Activated CD4-positive, alpha-beta memory T cell treated with anti-CD3 and anti-CD28 coated beads for 36 hours (primary cell): Measurements from ENCODE around the gene BLCAP. TPM values are rescaled to one million over a fixed set of nuclear protein-coding genes. Genes with fewer than 3 reads are reported as not detected.
"Not testable (repeated sequence)": the region's sequence is repeated elsewhere in the genome, so short reads cannot be mapped to it uniquely, and the experiment has no call there.

ENCODE experiments used
- CTCF ChIA-PET: fragments of 350-600 bp; sonication (Branson Sonifier 250); formaldehyde crosslinking; loops from one replicate; lab custom pipeline; 2021; ENCODE audit warnings: antibody characterized with exemption, inconsistent platforms; lab: Charles Lee
- POLR2A ChIA-PET: fragments of 350-600 bp; sonication (Branson Sonifier 250); formaldehyde crosslinking; loops from one replicate; lab custom pipeline; 2021; ENCODE audit warnings: antibody characterized with exemption; lab: Charles Lee
- DNase-seq: peaks from one replicate; pipeline ENCODE4 v3.0.0-alpha.2; 2020
- H3K27ac Mint-ChIP-seq: one replicate; pipeline ENCODE4 v1.8.0; 2021; ENCODE audit warnings: mixed read lengths
- H3K27me3 Mint-ChIP-seq: one replicate; pipeline ENCODE4 v1.8.0; 2021; ENCODE audit warnings: mixed read lengths
- H3K36me3 Mint-ChIP-seq: one replicate; pipeline ENCODE4 v1.8.0; 2021; ENCODE audit warnings: mixed read lengths
- H3K4me1 Mint-ChIP-seq: one replicate; pipeline ENCODE4 v1.8.0; 2021; ENCODE audit warnings: low read depth, mixed read lengths
- H3K4me3 Mint-ChIP-seq: one replicate; pipeline ENCODE4 v1.8.0; 2021; ENCODE audit warnings: mild to moderate bottlenecking, mixed read lengths
- H3K9me3 Mint-ChIP-seq: one replicate; pipeline ENCODE4 v1.8.0; 2021; ENCODE audit warnings: mixed read lengths
- intact Hi-C: fragments of 100-400 bp; cut with micrococcal nuclease; formaldehyde crosslinking; loops from one replicate; pipeline ENCODE4 v1.15.1; 2023
- total RNA-seq, 2 experiments: library from RNA; stranded (reverse); gene quantifications; one replicate each; pipeline ENCODE4 v1.2.3, GENCODE V29; 2021

BLCAP gene, protein sequence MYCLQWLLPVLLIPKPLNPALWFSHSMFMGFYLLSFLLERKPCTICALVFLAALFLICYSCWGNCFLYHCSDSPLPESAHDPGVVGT
- 10 to 100 TPM; 16.0 to 16.4 TPM for total RNA-seq

DNA sequence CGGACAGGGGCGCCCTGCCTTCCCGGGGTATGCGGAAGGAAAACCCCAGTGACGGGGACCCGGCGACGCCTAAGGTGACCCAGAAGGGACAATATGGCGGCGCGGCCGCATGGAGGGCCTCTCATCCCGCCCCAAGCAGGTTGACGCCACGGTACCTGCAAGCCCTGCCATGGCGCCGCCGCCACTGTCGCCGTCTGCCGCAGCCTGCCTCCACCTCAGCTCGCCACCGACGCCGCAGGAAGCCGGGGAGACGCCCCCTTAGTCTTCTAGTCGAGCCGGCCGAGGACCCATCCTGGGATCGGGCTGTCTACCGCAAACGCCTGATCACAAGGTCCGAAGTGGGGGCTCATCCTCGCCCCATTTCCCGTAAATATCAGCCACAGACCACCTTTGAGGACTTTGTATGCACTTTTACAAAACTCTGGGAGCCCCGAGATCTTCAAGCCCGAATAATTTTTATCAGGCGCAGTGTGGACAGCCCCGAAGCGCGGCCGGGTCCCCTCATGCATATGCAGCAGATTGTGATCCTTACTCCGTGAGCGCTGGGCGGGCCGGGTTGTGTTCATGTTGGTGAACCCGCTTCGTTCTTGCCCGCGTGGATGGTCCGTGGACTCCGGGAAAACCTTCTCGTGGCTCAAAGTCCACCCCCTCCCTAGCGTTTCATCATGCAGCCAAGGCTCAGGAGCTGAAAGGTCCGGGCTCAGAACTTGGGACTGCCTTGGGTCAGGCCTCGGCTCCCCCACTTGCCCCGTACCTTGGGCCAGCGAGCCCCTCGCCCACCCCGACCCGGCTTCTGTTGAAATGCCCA, at the start of gene BLCAP:
Gene BLCAP (minus strand): TSS at position 239 of the 808 bp plus-strand sequence. CDS start 8,702 bp downstream, outside the sequence.
- POLR2A ChIA-PET: interaction anchor here (1.3 to 1.6 kb wide), 2 partner anchors 10 to 349 kb away, joined by 3 to 4 read pairs; partner anchors contain the start of genes MROH8 and RPN2
- H3K4me1 Mint-ChIP-seq: peaks cover 42% of the 10 kb centered on the region
- peak within 1 kb of the TSS; percentile 99 for H3K27ac Mint-ChIP-seq
- intact Hi-C loops: loop anchor here (2.0 to 5.0 kb wide), 3 partner anchors 121 to 241 kb away; partner anchors contain the start of gene MANBAL
- H3K27me3 Mint-ChIP-seq: peaks cover 1% of the 10 kb centered on the region
- no peaks in the 10 kb centered on the region for H3K9me3 Mint-ChIP-seq
- CTCF ChIA-PET: interaction anchor here (0.6 to 1.5 kb wide), 3 partner anchors 251 to 332 kb away, joined by 3 to 4 read pairs (median 4); no protein-coding TSS in a partner anchor
- H3K36me3 Mint-ChIP-seq: no peaks in the 10 kb centered on the region
- H3K4me3 Mint-ChIP-seq: peak within 1 kb of the TSS; percentile 86
- peak; percentile 93 for DNase-seq

DNA sequence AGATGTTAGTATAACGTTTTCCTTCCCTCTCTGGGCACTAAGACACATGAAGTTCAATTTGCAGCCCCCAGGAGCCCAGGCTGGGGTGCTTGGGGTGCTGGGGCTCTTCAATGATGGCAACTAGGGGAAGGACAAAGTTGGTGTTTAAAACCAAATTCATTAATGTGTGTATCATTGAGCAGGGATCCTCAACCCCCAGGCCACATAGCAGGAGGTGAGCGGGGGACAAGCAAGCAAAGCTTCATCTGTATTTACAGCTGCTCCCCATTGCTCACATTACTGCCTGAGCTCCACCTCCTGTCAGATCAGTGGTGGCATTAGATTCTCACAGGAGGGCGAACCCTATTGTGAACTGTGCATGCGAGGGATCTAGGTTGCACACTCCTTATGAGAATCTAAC, 49.8 kb upstream of the BLCAP start:
- H3K9me3 Mint-ChIP-seq, H3K36me3 Mint-ChIP-seq, H3K4me1 Mint-ChIP-seq, H3K4me3 Mint-ChIP-seq, H3K27ac Mint-ChIP-seq, CTCF ChIA-PET, intact Hi-C loops, POLR2A ChIA-PET, DNase-seq: not testable (repeated sequence)
- H3K27me3 Mint-ChIP-seq: peaks cover 18% of the 10 kb centered on the region

DNA sequence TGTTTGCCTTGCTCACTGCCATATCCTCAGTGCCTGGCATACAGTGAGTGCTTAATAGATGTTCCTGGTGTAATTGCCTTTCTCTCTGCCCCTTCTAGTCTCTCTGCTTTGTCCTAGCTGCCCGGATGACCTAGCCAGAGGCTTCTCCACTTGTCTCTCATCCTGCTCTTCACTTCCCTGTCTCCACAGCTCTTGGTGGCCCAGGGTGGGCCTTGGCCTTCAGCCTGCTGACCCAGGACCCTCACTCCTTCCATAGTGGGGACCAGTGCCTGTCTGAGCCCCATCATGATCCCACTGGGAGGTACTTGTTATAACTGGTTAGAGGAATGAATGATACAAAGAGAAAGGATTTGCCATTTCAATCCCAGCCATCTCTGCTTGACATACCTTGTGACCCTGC, 49.2 kb upstream of the BLCAP start:
- Mint-ChIP-seq H3K9me3 (no peaks in the 10 kb centered on the region), H3K4me3 (no peak overlapping the region), H3K27ac (no peak overlapping the region), H3K36me3 (no peaks in the 10 kb centered on the region), H3K27me3 (peaks cover 17% of the 10 kb centered on the region), H3K4me1 (no peaks in the 10 kb centered on the region)
- ChIA-PET POLR2A (no interaction called here), CTCF (no interaction called here)
- intact Hi-C loops: no loop called here
- no peak for DNase-seq

DNA sequence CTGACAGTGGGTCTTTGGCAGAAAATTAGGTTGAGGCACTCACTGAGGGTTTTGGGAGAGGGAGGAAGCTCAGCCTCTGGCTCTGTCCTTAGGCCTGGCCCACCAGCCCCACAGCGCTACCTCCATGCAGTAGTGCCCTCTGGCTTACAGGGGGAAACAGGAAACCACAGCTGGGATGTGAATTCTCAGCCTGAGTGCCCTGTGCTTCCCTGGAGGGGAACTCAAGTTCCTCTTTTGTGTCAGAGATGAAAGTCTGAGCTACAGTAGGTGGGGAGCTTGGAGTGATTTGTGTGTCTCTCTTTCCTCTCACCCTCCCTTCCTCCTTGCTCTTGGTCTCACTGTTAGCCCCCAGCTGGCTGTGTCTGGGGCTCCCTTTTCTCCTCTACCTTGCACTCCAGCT, 48.2 kb upstream of the BLCAP start:
- H3K36me3 Mint-ChIP-seq: no peaks in the 10 kb centered on the region
- H3K27me3 Mint-ChIP-seq: peaks cover 20% of the 10 kb centered on the region
- no peak for DNase-seq
- H3K4me3 Mint-ChIP-seq: no peak overlapping the region
- ChIA-PET POLR2A (no interaction called here), CTCF (interaction anchor here (0.6 to 2.2 kb wide), 2 partner anchors 11 to 278 kb away, joined by 3 to 11 read pairs; no protein-coding TSS in a partner anchor)
- intact Hi-C loops: no loop called here
- H3K4me1 Mint-ChIP-seq: no peaks in the 10 kb centered on the region
- no peak overlapping the region for H3K27ac Mint-ChIP-seq
- H3K9me3 Mint-ChIP-seq: no peaks in the 10 kb centered on the region

DNA sequence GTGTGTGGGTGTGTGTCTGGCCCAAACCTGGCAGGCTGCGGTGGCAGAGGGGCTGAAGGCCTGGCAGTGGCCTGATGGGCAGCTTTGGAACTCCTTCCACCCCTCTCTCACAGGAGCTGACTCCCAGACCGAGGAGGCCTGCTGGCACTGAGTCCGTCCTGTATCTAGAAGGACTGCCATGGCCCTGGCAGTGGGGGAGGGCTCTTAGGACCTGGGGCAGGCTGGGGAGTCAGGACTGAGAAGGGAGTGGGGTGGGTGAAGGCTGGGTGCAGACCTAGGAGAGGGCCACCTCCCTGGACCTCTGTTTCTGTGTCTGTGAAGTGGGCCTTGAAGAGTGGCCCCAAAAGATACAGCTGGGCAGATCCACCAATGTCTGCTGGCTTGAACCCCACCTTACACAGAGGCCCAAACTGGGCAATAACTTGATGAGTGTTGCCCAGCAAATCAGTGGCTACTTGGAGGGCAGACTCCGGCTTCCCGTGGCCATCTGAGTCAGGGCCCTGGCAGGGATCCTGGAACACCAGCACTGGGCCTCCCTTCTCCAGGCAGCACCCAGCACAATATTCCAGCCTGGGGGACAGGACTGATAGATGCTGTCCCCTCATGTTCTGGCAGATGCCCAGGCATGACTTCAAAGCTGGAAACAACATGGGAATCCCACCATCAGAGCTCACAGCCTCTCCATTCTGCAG, 46.7 kb upstream of the BLCAP start:
- POLR2A ChIA-PET: no interaction called here
- CTCF ChIA-PET: interaction anchor here (2.2 kb wide), 1 partner anchor 9 kb away, joined by 11 read pairs; no protein-coding TSS in a partner anchor
- H3K27me3 Mint-ChIP-seq: peaks cover 20% of the 10 kb centered on the region
- intact Hi-C loops: no loop called here
- no peak for DNase-seq
- no peak overlapping the region for H3K4me3 Mint-ChIP-seq
- no peak overlapping the region for H3K27ac Mint-ChIP-seq
- H3K36me3 Mint-ChIP-seq: no peaks in the 10 kb centered on the region
- H3K4me1 Mint-ChIP-seq: no peaks in the 10 kb centered on the region
- no peaks in the 10 kb centered on the region for H3K9me3 Mint-ChIP-seq

DNA sequence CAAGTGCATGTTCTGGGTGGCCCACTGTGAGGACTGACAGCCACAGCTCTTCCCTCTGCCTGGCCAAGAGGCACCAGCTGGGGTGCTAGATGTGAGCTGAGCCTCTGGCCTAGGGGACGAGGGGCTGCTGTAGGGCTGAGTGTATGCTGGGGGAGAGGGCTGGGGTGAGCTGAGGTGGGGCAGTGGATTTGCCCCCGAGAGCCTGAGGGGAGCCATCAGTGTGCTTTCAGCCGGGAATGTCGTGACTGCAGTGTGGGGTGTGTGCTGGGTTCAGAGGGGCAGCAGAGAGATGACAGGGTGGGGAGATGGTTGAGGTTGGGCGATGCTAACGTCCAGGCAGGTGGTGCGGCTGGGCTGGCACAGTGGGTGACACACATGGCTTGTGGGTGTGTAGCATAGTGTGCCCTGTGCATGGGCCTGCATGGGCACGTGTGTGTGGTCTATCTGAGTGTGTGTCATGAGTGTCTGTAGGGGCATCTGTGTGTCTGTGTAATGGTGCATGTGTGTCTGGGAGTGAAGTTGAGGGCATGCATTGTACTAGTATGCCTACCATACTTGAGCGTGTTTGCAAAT, 46.0 kb upstream of the BLCAP start:
- Mint-ChIP-seq H3K27ac (no peak overlapping the region), H3K9me3 (no peaks in the 10 kb centered on the region), H3K4me1 (no peaks in the 10 kb centered on the region), H3K27me3 (peaks cover 21% of the 10 kb centered on the region), H3K36me3 (no peaks in the 10 kb centered on the region), H3K4me3 (no peak overlapping the region)
- intact Hi-C loops: no loop called here
- POLR2A ChIA-PET: no interaction called here
- DNase-seq: no peak
- CTCF ChIA-PET: no interaction called here

DNA sequence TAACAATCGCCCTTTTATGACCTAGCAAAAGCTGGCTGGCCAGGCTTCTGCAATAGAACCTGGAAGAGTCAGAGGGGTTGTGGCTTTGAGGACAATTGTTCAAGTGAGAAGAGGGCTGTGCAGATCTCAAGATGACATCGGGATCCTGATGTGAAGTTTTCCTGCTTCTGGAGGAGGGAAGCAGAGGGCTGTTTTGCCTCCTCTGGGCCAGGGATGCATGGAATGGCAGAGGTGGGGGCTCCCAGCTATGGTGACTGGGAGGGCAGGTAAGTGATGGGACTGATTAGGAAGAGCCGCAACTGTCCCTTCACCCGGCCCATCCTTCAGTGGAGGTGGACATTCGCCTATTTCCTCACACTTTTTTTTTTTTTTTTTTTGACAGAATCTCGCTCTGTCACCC, 43.4 kb upstream of the BLCAP start:
- H3K27me3 Mint-ChIP-seq: peaks cover 31% of the 10 kb centered on the region
- H3K27ac Mint-ChIP-seq: no peak overlapping the region
- intact Hi-C loops: no loop called here

DNA sequence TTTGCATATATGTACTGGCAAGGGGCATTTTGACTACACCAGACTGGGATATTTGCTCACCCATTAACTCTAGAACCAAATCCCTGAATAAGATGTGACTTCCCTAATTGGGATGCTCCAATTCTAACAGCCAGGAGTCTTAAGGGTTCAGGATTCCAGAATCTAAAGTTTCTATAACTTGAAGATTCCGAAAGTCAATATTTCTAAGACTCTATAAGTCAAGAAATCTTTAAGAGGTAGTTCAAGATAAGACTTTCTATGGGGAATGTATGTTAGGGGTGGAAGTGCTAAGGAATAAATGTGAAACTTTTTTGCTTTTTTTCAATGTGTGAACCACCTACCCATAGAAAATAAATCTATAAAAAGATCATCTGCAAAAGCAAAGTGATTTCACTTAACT, 42.7 kb upstream of the BLCAP start:
- ChIA-PET POLR2A (no interaction called here), CTCF (interaction anchor here (0.7 kb wide), 1 partner anchor 424 kb away, joined by 3 read pairs; no protein-coding TSS in a partner anchor)
- Mint-ChIP-seq H3K27ac (no peak overlapping the region), H3K4me3 (no peak overlapping the region), H3K36me3 (no peaks in the 10 kb centered on the region), H3K4me1 (peaks cover 2% of the 10 kb centered on the region), H3K9me3 (no peaks in the 10 kb centered on the region), H3K27me3 (peaks cover 35% of the 10 kb centered on the region)
- intact Hi-C loops: no loop called here
- no peak for DNase-seq

More for the DNA sequence above, 43.4 kb upstream of the BLCAP start:
- Mint-ChIP-seq H3K9me3 (no peaks in the 10 kb centered on the region), H3K4me1 (peaks cover 2% of the 10 kb centered on the region), H3K36me3 (no peaks in the 10 kb centered on the region), H3K4me3 (no peak overlapping the region)
- ChIA-PET POLR2A (no interaction called here), CTCF (interaction anchor here (0.7 kb wide), 1 partner anchor 423 kb away, joined by 3 read pairs; no protein-coding TSS in a partner anchor)
- no peak for DNase-seq

DNA sequence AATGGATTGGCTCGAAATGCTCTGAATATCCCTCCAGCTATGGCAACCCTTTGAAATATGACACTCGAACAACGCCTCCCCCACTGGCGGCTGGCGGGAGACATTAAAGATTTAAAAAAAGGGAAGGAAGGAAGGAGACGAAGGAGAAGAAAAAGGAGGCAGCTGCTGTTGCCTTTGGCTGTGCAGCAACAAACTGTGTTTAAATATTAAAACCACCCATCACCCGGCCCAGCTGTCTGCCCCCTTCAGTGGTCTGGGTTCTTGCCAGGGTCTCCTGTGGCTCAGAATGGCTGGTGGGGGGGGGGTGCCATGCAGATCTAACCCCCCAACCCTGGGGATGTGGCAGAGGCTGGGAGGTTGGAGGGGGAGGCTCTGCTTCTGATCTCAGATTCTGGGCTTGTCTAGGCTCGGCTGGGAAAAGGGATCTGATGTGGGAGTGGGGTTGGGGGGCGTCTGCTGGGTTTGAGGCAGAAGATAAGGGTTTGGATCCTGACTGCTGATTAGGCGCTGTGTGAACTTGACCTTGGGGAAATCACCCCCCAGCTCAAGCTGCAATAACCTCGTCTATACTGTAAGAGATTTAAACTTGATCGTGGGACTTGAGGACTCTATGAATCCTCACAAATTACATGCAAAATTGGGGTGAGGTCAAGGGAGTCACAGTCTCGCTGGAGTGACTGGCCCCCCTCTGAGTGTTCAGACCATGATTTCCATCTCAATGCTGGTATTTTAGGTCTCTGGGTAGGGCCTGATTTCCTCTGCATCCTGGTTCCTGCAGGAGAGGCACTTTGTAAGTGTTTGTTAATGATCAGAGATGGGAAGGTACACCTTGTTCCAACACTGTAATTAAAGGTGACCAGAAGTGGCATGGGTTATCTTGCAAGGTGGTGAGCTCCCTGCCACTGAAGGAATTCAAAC, 40.3 kb upstream of the BLCAP start:
- no peaks in the 10 kb centered on the region for H3K36me3 Mint-ChIP-seq
- H3K4me3 Mint-ChIP-seq: no peak overlapping the region
- no peak overlapping the region for H3K27ac Mint-ChIP-seq
- peaks cover 45% of the 10 kb centered on the region for H3K27me3 Mint-ChIP-seq
- intact Hi-C loops: no loop called here
- H3K9me3 Mint-ChIP-seq: no peaks in the 10 kb centered on the region
- DNase-seq: no peak
- POLR2A ChIA-PET: no interaction called here
- H3K4me1 Mint-ChIP-seq: peaks cover 2% of the 10 kb centered on the region
- CTCF ChIA-PET: interaction anchor here (5.3 kb wide), 1 partner anchor 653 kb away, joined by 39 read pairs; no protein-coding TSS in a partner anchor

DNA sequence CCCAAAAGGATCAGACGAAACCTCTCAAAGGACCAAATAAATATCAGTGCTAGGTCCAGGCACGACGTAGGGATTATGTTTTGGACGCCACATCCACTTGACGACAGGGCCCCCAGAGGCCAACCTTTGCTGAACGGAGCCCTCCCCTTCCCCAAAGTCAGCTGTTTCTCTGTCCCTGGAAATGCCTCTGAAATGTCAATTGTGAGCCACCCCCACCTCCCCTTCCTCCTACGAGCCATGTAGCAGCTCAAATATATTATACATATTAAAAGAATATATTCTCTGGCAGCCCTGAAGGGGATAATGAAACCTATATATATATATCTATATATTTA, 39.6 kb upstream of the BLCAP start:
- Mint-ChIP-seq H3K4me3 (no peak overlapping the region), H3K9me3 (no peaks in the 10 kb centered on the region), H3K4me1 (peaks cover 2% of the 10 kb centered on the region), H3K27me3 (peaks cover 43% of the 10 kb centered on the region), H3K27ac (no peak overlapping the region), H3K36me3 (no peaks in the 10 kb centered on the region)
- DNase-seq: no peak
- intact Hi-C loops: no loop called here
- ChIA-PET CTCF (interaction anchor here (5.3 kb wide), 1 partner anchor 654 kb away, joined by 39 read pairs; no protein-coding TSS in a partner anchor), POLR2A (no interaction called here)
